ENCODE results near the gene EYS. TPM values are rescaled to one million over a fixed set of nuclear protein-coding genes. Genes with fewer than 3 reads are reported as not detected.

The EYS gene
- total RNA-seq, 2 donors from 2014 or later: 0.18 to 3.5 TPM

DNA sequence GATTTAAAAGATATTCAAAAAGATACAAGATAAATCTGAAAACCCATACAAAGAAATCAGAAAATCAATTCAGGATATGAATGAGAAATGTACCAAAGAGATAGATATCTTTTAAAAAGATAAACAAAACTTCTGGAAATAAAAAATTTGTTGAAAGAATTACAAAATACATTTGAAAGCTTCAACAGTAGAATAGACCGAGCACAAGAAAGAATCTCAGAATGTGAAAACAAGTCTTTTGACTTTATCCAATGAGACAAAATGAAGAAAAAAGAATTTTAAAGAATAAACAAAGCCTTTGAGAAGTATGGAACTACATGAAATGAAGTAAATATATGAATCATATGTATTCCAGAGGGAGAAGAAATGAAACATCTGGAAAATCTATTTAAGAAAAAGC, 1011.0 kb downstream of the EYS start:
- Histone ChIP-seq H3K27me3 (replicated peaks; ENCODE audit: insufficient read depth) (no peaks in the 10 kb centered on the region), H3K27ac (no peak overlapping the region), H3K4me1 (replicated peaks) (no peaks in the 10 kb centered on the region), H3K36me3 (no peaks in the 10 kb centered on the region), H3K4me3 (no peak overlapping the region), H3K9me3 (no peaks in the 10 kb centered on the region)
- intact Hi-C loops (cut with DNase I): no loop called here
- 95% methylated on average over 1 of the region's 1 CpG for WGBS
- no peak for DNase-seq (ENCODE audit: low spot score)
- TF ChIP-seq, protein P1, sequence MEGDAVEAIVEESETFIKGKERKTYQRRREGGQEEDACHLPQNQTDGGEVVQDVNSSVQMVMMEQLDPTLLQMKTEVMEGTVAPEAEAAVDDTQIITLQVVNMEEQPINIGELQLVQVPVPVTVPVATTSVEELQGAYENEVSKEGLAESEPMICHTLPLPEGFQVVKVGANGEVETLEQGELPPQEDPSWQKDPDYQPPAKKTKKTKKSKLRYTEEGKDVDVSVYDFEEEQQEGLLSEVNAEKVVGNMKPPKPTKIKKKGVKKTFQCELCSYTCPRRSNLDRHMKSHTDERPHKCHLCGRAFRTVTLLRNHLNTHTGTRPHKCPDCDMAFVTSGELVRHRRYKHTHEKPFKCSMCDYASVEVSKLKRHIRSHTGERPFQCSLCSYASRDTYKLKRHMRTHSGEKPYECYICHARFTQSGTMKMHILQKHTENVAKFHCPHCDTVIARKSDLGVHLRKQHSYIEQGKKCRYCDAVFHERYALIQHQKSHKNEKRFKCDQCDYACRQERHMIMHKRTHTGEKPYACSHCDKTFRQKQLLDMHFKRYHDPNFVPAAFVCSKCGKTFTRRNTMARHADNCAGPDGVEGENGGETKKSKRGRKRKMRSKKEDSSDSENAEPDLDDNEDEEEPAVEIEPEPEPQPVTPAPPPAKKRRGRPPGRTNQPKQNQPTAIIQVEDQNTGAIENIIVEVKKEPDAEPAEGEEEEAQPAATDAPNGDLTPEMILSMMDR (IDR thresholded peaks at IDR 0.05): no peak

- no peaks in the 10 kb centered on the region for H3K9me3 ChIP-seq
- no peak overlapping the region for H3K27ac ChIP-seq
- H3K4me3 ChIP-seq: no peak overlapping the region
- TF ChIP-seq, protein P1 (IDR thresholded peaks at IDR 0.05): no peak
- TF ChIP-seq POLR2A (IDR thresholded peaks at IDR 0.05) (no peak), POLR2AphosphoS5 (IDR thresholded peaks at IDR 0.05) (no peak)
- no peak for DNase-seq (ENCODE audit: low spot score)
- no peaks in the 10 kb centered on the region for H3K36me3 ChIP-seq
- H3K4me1 ChIP-seq (replicated peaks): no peaks in the 10 kb centered on the region
- 70% methylated on average over 3 of the region's 3 CpGs for WGBS
- no peaks in the 10 kb centered on the region for H3K27me3 ChIP-seq (replicated peaks; ENCODE audit: insufficient read depth)
- intact Hi-C loops (cut with DNase I): no loop called here
Measured at GRCh38 chr6:64694356-64694755, 1012.7 kb downstream of the EYS start.

- WGBS: 95% methylated on average over 3 of the region's 3 CpGs
- Histone ChIP-seq H3K27me3 (replicated peaks; ENCODE audit: insufficient read depth) (no peaks in the 10 kb centered on the region), H3K36me3 (no peaks in the 10 kb centered on the region), H3K27ac (no peak overlapping the region), H3K4me3 (no peak overlapping the region), H3K4me1 (replicated peaks) (no peaks in the 10 kb centered on the region), H3K9me3 (no peaks in the 10 kb centered on the region)
- TF ChIP-seq, protein P1 (IDR thresholded peaks at IDR 0.05): no peak
- TF ChIP-seq POLR2A (IDR thresholded peaks at IDR 0.05) (no peak), POLR2AphosphoS5 (IDR thresholded peaks at IDR 0.05) (no peak)
- intact Hi-C loops (cut with DNase I): no loop called here
- no peak for DNase-seq (ENCODE audit: low spot score)
Measured at GRCh38 chr6:64691064-64691463, 1016.0 kb downstream of the EYS start.

GRCh38 chr6:64685401-64685800, 1021.6 kb downstream of the EYS start:
- Histone ChIP-seq H3K27me3 (replicated peaks; ENCODE audit: insufficient read depth) (no peaks in the 10 kb centered on the region), H3K36me3 (no peaks in the 10 kb centered on the region), H3K27ac (no peak overlapping the region), H3K9me3 (no peaks in the 10 kb centered on the region), H3K4me1 (replicated peaks) (no peaks in the 10 kb centered on the region), H3K4me3 (no peak overlapping the region)
- DNase-seq (ENCODE audit: low spot score): no peak
- WGBS: 48% methylated on average over 2 of the region's 2 CpGs
- intact Hi-C loops (cut with DNase I): no loop called here
- TF ChIP-seq POLR2A (IDR thresholded peaks at IDR 0.05): no peak
- TF ChIP-seq POLR2AphosphoS5 (IDR thresholded peaks at IDR 0.05): no peak
- TF ChIP-seq, protein P1 (IDR thresholded peaks at IDR 0.05): no peak

DNA sequence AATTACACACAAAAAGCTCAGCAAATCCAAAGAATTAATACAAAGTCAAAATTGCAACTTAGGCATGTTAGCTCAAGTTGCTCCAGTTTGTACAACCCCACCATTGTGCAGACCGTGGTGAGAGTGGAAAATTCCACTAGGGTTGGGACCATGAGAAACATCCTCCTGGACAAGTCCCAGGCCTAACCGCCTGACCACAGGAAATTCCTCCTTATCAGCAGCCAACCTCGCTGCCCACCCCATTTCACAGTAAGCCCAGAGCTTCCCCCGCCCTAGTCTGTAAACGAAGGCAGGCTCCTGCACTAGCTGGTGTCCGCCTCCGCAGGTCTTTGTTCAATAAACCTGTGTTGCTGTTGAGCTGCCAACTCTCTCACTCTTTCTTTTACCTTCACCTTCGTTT, 1023.3 kb downstream of the EYS start:
- DNase-seq (ENCODE audit: low spot score): no peak
- Histone ChIP-seq H3K4me1 (replicated peaks) (no peaks in the 10 kb centered on the region), H3K4me3 (no peak overlapping the region), H3K27ac (no peak overlapping the region), H3K36me3 (no peaks in the 10 kb centered on the region), H3K27me3 (replicated peaks; ENCODE audit: insufficient read depth) (no peaks in the 10 kb centered on the region), H3K9me3 (no peaks in the 10 kb centered on the region)
- WGBS: 45% methylated on average over 8 of the region's 8 CpGs
- intact Hi-C loops (cut with DNase I): no loop called here
- TF ChIP-seq, protein P1 (IDR thresholded peaks at IDR 0.05): no peak
- no peak for TF ChIP-seq POLR2A (IDR thresholded peaks at IDR 0.05)
- TF ChIP-seq POLR2AphosphoS5 (IDR thresholded peaks at IDR 0.05): no peak
